ENCODE measurements around the gene TPBG. TPM values are rescaled to one million over a fixed set of nuclear protein-coding genes. Genes with fewer than 3 reads are reported as not detected.

Gene TPBG
- total RNA-seq, 1 donor from 2014 or later = 168 TPM

GRCh38 chr6:82415820-82416219 is 52.2 kb downstream of the TPBG start:
- no peak for DNase-seq (ENCODE audit: extremely low spot score, unreplicated experiment)
- Mint-ChIP-seq H3K4me3 (no peak overlapping the region), H3K4me1 (ENCODE audit: unreplicated experiment) (peaks cover 9% of the 10 kb centered on the region), H3K9me3 (no peaks in the 10 kb centered on the region), H3K36me3 (no peaks in the 10 kb centered on the region), H3K27me3 (peaks cover 20% of the 10 kb centered on the region), H3K27ac (no peak overlapping the region)
- no peak for TF ChIP-seq CTCF (conservative IDR thresholded peaks at IDR 0.05)

GRCh38 chr6:82416346-82416745 is 52.7 kb downstream of the TPBG start:
- no peak overlapping the region for H3K4me3 Mint-ChIP-seq
- no peaks in the 10 kb centered on the region for H3K9me3 Mint-ChIP-seq
- no peaks in the 10 kb centered on the region for H3K36me3 Mint-ChIP-seq
- H3K27me3 Mint-ChIP-seq = peaks cover 20% of the 10 kb centered on the region
- H3K4me1 Mint-ChIP-seq (ENCODE audit: unreplicated experiment) = peaks cover 9% of the 10 kb centered on the region
- TF ChIP-seq CTCF (conservative IDR thresholded peaks at IDR 0.05) = no peak
- no peak overlapping the region for H3K27ac Mint-ChIP-seq
- DNase-seq (ENCODE audit: extremely low spot score, unreplicated experiment) = no peak

Other genes starting within 250 kb of the TPBG start
- 30.6 and 43.1 TPM in 2 replicates for gene IBTK, start 116.1 kb upstream of the TPBG start, total RNA-seq (ENCODE audit: low replicate concordance)

Measured in type B pancreatic cell (in vitro differentiated cells).